HG02610 (cell line): ENCODE data around the gene MTURN.
A peak's percentile ranks its signal among the peaks of the same experiment; 100 is the strongest.
"Not testable (repeated sequence)": the region's sequence is repeated elsewhere in the genome, so short reads cannot be mapped to it uniquely, and the experiment has no call there.

Experiments used
- ATAC-seq: cut with Tn5 transposase; IDR thresholded peaks from one replicate; pipeline ENCODE4 v1.9.1; 2021; ENCODE audit warnings: mild to moderate bottlenecking, moderate library complexity; ENCODE audit not compliant: unreplicated experiment

The MTURN gene

GRCh38 chr7:30177186-30177585, 42.4 kb downstream of the MTURN start:
- ATAC-seq, result no peak

GRCh38 chr7:30177965-30178364, 43.2 kb downstream of the MTURN start:
- no peak for ATAC-seq

DNA sequence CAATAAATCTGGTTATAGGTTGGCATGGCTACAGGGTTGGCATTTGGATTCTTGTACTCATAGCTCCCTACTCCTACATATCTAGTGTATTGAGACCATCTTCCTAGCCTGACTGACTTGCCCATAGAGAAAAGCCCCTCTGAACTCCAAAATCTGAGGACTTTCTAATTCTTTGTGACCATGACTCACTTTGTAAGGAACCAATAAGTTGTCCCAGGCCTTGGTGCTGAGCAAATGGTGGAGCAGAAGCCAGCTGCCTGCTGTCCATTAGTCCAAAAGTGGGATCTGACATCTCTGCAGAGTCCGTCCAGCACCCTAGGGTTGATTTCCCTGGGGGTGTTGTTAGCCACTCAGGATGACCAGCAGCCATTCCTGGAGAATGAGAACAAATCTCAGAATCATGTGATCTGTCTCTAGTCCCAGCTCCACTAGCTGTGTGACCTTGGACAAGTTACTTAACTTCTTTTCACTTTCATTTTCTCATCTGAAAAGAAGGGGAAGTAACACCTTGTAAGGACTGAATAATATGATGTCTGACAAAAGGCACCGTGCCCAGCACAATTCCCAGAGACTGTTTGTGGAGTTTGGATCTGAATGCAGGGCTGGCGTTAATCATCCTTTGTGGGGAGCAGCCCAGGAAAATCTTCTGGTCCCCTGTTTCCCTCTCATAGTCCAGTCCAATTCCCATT, 44.1 kb downstream of the MTURN start:
- ATAC-seq, result peak; percentile 86

DNA sequence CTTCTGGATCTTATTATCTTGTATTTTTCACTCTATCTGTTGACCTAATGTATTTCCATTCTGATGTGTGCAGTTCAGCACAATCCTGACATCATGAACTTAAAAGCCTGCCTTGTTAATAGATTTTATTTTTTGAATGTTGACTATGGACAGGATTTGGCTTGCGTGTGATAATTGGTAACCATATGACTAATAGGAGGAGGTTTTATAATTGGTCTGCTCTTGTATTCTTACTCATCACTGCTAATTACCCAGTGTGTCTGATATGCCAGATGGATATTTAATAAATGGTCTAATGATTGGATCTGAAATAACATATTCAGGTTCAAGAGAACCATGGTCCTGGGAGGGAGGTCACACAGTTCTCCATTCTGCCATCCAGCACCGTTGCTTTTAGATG, 45.9 kb downstream of the MTURN start:
- no peak for ATAC-seq

DNA sequence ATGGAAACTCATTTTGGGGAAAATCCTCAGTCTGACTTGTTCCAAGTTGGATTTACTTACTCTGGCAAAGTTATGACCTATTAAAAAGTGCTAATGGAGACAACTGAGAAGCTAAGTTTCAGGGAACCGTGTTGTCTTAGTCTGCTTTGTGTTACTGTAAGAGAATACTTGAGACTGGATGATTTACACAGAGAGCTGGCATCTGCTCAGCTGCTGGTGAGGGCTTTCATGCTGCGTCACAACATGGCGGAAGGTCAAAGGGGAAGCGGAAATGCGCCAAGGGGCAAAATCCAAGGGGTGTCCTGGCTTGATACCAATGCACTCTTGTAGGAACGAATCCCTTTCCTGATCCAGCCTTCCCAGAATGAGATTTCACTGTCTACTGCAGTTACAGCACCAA, 46.4 kb downstream of the MTURN start:
- no peak for ATAC-seq

- ATAC-seq, result no peak
Observed at GRCh38 chr7:30181736-30182522, 47.1 kb downstream of the MTURN start.

- ATAC-seq, result no peak
Observed at GRCh38 chr7:30182814-30183213, 48.0 kb downstream of the MTURN start.

- ATAC-seq, result no peak
Observed at GRCh38 chr7:30183749-30184369, 49.1 kb downstream of the MTURN start.

- ATAC-seq, result no peak
Observed at GRCh38 chr7:30184791-30185487, 50.2 kb downstream of the MTURN start.

- ATAC-seq, result no peak
Observed at GRCh38 chr7:30185496-30185895, 50.7 kb downstream of the MTURN start.

- ATAC-seq, result no peak
Observed at GRCh38 chr7:30186725-30187124, 51.9 kb downstream of the MTURN start.

- no peak for ATAC-seq
Observed at GRCh38 chr7:30187513-30187912, 52.7 kb downstream of the MTURN start.

- not testable (repeated sequence) for ATAC-seq
Observed at GRCh38 chr7:30188381-30188780, 53.6 kb downstream of the MTURN start.

DNA sequence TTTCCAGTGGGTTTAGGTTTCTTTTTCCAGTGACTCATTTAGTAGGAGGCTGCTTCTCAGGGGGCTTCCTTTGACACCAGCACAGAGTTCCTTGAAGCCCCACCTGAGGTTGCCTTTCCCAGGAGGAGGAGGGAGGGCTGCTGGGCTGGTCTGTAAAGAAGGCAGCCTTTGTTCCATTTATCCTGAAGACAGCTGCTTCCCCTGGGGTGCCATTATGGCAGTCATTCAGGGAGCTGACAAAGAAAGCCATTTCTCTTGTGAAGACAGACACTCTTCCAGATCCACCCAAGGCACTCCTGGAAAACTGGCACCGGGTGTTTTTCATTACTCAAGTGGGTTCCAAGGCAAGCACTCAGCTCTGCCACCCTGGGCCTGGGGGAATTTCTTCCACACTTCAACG, 54.0 kb downstream of the MTURN start:
- no peak for ATAC-seq

DNA sequence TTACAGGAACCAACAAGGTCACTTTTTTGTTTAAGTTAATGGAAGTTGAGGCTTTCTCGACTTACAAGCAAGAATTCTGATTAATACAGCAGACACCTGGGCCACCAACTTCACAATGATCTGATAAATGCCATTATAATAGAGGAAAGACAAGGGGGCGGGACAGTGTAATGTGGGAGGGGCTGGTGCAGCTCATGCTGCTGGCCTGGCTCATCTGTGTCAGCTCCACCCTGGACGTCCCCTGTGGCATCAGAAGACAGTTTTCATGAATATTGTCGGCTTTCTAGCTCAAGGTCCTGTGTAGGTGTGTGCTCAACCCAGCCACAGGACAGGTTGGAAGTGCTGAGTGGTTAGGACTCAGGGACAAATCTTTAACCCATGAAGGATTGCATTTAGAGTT, 57.0 kb downstream of the MTURN start:
- no peak for ATAC-seq

DNA sequence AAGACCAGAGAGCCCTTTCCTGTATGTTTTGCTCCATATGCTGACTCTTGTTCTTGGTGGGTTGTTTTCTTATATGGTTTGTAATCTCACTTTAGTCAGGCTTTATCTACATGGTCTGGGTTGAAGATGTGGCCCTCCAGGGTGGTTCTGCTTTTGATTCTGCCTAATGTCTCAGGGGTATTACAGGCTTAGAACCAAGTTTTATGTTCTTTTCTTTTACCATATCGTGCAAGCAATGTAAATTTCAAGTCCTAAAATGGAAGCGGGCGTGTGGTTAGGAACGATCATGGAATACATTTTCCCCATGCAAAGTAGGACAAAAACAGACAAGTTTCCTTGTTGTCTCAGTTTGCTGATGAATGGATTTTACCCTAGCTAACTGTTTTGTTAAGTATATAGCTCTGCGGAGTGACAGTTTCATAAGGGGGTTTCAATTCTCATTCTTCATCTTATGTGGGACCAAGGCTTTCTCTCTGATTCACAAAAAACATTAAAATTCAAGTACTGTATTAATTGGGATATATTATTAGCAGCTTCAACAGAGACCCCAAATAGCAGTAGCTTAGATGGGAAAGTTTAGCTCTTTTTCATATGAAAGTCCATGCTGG, 58.7 kb downstream of the MTURN start:
- no peak for ATAC-seq

GRCh38 chr7:30196408-30196807, 61.6 kb downstream of the MTURN start:
- ATAC-seq, result no peak

GRCh38 chr7:30197438-30197837, 62.7 kb downstream of the MTURN start:
- ATAC-seq, result no peak

DNA sequence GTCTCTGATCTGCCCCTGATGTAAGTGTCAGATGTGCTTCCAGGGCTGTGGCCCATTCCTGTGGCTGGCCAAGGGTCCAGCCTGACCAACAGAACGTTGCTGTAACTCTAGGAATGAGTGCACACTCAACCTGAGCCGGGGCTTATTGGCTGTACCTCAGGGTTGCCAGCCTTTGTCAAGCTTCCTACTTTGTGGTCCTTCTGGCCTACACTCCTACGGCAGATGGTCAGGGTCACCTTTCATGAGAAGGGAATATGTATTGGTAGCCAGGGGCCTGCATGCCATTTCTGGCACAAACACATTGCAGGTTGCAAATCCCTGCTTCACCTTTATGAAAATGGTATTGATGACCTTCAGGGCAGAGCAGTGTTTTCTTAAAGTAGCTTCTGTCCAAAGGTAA, 64.5 kb downstream of the MTURN start:
- ATAC-seq, result no peak

DNA sequence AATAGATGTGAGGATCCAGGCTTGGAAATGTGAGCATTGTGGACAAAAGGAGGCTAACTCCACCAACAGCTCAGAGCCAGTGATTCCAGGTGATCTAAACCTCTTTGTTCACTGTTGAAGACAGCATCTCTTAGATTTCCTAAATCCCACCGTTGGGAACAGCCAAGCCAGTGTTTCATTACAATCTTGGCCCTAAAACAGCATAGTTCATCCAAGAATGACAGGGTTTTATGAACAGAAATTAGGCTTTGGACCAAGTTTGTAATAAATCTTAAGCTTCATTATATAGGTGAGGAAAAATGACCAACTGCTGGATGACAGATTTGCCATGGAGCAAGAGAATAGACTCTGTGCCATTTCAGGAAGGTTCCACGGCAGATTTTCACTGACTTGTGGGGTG, 65.8 kb downstream of the MTURN start:
- no peak for ATAC-seq

GRCh38 chr7:30201161-30201666, 66.4 kb downstream of the MTURN start:
- peak; percentile 73 for ATAC-seq
